DND-41 (cell line): Measurements from ENCODE around the gene TMEM250.

Source experiments
- EZH2 ChIP-seq: IDR thresholded peaks from 3 replicates; pipeline ENCODE4 v1.6.1; 2012; ENCODE audit warnings: borderline replicate concordance, low read depth, mild to moderate bottlenecking, moderate library complexity, low read length, inconsistent platforms; ENCODE audit not compliant: severe bottlenecking
- TF ChIP-seq, protein P1 (sequence below): IDR thresholded peaks from 2 replicates; pipeline ENCODE4 v1.5.1; 2012; ENCODE audit warnings: borderline replicate concordance, low read length, moderate library complexity, mild to moderate bottlenecking; ENCODE audit not compliant: poor library complexity, severe bottlenecking; ENCODE audit errors: extremely low read depth

DNA sequence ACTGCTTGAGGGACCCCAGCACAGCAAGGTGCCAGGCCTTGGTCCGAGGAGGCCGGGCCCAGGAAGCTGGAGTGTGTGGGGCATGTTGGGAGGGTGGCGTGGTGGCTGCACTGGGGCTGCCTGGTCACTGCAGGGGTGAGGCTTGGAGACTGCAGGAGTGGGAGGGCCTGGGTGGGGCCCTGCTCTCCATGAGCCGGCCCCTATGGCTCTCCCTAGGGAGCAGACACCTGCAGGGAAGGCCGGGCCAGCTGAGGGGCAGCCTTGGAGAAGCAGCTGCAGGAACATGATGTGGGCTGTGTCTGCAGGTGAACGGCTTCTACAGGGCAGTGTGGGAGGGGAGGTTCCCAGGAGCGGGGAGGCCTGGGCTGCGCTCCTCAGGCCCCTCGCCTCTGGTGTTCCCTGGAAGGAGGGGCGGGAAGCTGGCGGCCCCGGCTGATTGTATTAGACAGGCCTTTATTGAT is 41.7 kb upstream of the TMEM250 start:
- no peak for TF ChIP-seq EZH2
- TF ChIP-seq, protein P1, sequence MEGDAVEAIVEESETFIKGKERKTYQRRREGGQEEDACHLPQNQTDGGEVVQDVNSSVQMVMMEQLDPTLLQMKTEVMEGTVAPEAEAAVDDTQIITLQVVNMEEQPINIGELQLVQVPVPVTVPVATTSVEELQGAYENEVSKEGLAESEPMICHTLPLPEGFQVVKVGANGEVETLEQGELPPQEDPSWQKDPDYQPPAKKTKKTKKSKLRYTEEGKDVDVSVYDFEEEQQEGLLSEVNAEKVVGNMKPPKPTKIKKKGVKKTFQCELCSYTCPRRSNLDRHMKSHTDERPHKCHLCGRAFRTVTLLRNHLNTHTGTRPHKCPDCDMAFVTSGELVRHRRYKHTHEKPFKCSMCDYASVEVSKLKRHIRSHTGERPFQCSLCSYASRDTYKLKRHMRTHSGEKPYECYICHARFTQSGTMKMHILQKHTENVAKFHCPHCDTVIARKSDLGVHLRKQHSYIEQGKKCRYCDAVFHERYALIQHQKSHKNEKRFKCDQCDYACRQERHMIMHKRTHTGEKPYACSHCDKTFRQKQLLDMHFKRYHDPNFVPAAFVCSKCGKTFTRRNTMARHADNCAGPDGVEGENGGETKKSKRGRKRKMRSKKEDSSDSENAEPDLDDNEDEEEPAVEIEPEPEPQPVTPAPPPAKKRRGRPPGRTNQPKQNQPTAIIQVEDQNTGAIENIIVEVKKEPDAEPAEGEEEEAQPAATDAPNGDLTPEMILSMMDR = no peak
